Stimulated activated CD4-positive, alpha-beta T cell treated with anti-CD3 and anti-CD28 coated beads, Interleukin-1b, Interleukin-23, amount 100 ng/mL, for 1 hour (primary cell): ENCODE data around the gene MAZ.
"Not testable (repeated sequence)": the region's sequence is repeated elsewhere in the genome, so short reads cannot be mapped to it uniquely, and the experiment has no call there.

Source experiments
- DNase-seq, 2 donors: peaks; one replicate each; pipeline ENCODE4 v3.0.0-alpha.2; 2020; ENCODE audit warnings: low read depth in 2 of 2

The MAZ gene

DNA sequence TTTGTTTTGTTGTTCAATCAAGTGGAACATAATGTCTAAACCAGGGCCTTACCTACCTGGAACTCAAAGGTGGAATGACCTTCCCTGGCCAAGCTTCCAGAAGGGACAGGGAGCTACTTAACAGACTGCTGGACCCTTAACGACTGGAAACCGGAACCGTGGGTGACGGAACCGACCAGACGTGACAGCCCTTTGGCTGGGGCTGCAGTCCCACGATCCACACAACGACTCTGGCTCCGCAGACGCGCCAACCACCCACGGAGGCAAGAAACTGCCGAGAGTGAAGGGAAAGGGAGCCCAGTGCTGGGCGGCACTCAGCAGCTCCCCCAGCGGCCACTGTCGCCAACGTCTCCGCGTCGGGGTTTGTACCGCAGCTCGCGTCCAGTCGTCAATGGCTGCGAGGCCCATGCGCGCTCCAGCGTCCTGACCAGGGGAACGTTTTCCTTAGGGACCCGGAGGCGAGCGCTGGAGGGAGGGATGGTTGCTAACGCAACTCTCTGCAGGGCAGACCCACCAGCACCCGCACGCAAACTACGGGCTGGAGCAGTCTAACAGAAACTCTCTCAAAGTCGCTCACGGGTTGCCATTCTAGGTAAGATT is 21.3 kb upstream of the MAZ start:
- peak in 1 of 2 donors; percentile 50 for DNase-seq

DNA sequence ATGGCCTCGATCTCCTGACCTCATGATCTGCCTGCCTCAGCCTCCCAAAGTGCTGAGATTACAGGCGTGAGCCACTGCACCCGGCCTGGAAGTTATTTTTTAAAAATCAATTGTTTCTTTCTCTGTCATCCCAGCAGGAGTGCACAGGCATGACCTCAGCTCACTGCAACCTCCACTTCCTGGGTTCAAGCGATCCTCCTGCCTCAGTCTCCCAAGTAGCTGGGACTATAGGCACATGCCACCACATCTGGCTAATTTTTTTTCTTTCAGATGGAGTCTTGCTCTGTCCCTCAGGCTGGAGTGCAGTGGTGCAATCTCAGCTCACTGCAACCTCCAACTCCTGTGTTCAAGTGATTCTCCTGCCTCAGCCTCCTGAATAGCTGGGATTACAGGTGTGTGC is 19.2 kb upstream of the MAZ start:
- DNase-seq, result not testable (repeated sequence)

DNA sequence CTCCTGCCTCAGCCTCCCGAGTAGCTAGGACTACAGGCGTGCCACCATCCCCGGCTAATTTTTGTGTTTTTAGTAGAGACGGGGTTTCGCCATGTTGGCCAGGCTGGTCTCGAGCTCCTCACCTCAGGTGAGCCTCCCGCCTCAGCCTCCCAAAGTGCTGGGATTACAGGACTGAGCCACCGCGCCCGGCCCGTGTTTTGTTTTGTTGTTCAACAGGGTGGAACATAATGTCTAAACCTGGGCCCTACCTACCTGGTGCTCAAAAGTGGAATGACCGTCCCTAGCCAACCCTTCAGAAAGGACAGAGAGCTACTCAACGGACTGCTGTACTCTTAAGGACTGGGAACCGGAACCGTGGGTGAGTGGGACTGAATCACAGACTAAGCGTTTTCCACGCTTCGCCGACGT is 16.6 kb upstream of the MAZ start:
- DNase-seq, result no peak

DNA sequence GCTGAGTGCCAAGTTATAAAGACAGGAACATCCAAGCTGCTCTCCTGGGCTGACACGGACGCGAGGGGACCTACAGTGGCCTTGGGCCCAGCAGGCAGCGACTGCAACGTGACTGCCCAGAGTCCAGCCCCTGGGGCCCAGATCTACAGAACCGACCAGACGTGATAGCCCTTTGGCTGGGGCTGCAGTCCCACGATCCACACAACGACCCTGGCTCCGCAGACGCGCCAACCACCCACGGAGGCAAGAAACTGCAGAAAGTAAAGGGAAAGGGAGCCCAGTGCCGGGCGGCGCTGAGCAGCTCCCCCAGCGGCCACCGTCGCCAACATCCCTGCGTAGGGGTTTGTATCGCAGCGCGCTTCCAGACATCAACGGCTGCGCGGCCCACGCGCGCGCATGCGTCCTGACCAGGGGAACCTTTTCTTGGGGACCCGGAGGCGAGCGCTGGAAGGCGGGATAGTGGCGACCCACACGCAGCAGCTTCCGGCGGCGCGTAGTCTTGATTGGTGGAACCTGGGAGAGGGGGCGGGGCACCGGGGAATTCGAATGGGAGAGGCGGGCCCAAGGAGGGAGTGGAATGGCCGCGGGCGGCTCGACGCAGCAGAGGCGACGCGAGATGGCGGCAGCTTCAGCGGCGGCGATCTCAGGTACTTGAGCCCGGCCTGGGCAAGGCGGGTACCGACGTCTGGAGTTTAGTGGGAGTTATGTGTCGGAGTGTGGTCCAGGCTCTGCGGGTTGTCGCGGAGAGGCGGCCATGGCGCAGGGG is 16.0 kb upstream of the MAZ start, which contains the start of gene KIF22:
Gene KIF22, plus strand, starts transcription at position 569 of the 766 bp plus-strand sequence. Its CDS starts 9 bp downstream, at position 578.
- DNase-seq, result peak; percentile 99

DNA sequence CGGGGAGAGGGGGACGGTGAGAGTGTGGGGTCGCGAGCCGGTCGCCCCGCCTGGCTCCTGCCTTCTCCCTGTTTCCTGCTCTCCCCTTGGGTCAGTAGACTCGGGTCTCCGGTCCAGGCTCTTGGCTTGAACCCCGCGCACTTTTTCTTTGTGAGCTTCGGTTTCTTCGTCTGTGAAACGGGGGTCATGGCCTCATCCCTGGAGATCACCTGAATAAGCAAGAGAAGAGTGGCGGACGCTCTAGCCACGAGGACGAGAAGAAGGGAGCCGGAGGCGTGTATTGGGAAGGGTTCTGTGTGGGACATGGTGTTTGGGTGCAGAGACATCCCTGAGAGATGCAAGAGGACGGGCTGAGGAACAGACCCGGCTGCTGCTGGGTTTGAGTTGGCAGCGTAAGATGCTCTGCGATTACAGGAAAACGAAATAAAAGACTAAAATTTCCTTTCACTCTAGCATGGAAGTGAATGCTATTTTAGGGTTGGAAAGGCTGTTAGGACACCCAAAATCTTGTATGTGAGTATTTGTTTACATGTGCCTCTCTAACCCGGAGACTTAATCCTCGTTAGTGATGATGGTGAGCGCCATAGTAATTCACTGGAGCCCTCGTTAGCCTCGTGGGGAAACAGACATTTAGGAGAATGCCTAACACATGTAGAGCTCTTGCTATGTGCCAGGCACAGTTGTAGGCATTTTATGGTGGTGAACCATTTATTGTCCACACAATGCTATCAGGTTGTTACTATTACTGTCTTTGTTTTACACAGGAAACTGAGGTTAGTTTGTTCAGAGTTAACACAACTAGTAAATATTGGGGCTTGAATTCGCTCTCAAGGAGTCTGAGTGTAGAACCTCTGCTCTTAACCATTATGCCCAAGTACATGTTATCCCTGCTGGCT is 15.1 kb upstream of the MAZ start:
- DNase-seq, result no peak

DNA sequence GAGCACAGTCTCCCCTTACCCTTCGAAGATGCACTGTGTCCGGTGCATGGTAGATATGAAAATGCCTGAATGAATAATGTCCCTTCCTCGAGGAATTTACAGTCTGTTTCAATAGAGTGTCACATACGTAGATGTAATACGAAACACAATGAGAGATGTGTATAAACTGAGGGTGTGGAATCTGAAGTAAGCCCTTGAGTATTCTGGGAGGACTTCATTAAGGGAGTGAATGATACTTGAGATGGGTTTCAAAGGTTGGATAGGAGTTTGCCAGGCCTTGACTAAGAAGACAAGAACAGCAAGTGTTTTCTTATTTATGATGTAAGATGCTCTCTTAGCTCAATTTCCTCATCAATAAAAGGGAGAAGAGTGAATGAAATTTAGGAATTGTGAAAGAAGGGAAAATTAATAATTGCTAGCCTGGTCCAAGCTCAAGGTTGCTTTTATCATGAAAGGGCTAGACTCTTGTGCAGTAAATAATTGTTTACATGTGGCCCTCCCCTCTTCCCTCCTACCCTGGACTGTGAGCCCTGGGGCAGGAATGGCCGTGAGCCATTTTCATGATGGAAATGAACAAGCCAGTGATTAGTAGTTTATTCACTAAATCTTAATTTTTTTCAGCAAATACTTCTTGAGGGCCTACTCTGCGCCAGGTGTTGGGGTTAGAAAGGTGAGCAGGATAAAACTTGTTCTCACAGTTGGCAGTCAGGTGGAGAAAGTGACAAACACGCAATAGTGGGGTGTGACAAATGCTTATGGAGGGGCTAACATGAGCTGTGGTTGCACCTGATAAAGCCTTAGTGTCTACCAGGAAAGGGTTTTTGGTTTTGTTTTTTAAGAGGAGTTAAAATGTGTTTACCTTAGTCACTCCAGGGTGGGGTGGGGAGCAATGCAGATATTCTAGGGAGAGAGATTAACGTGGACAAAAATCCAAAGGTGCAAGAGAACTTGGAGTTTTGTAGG is 14.2 kb upstream of the MAZ start:
- DNase-seq, result no peak

DNA sequence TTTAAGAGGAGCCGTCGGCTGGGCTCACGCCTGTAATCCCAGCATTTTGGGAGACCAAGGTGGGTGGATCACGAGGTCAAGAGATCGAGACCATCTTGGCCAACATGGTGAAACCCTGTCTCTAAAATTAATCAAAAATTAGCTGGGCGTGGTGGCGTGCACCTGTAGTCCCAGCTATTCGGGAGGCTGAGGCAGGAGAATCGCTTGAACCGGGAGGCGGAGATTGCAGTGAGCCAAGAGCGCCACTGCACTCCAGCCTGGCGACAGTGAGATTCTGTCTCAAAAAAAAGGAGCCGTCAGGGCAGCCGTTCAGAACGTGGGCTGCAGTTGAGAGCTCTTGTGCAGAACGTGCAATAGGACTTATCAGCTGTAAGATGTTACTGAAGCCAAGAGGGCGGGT is 13.2 kb upstream of the MAZ start:
- not testable (repeated sequence) for DNase-seq

DNA sequence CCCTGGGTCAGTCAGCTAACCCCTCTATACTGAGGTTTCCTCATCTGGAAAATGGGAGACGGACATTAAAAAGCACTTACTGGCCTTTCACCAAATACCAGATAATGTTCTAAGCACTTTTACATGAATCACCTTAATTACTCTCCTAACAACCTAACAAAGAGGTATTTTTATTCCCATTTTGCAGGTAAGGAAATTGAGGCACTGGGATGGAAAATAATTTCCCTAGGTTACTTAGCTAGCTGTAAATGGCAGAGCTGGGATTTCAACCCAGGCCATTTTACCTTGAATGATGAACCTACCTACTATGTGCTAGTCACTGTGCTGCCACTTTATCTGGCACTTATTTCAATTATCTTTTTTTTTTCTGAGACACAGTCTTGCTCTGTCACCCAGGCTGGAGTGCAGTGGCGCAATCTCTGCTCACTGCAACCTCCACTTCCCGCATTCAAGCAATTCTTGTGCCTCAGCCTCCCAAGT is 12.1 kb upstream of the MAZ start:
- no peak for DNase-seq

DNA sequence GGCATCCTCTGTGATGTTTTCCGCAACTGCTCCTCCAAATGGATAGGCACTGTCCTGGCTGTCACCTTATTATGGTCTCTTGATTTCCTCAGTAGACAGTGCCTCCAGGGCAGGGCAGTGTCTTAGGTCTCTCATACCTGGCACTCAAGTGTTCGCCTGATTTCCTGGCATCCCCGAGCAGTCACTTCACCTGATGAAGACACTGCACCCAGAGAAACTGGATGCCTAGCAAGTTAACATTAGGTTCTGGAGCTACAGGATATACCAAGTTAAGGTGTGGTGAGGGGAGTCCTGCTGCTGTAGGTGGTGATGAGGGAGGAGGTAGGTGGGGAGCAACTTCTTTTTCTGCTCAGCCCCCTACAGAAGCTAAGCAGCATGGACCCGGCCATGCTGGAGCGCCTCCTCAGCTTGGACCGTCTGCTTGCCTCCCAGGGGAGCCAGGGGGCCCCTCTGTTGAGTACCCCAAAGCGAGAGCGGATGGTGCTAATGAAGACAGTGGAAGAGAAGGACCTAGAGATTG is 3.9 kb upstream of the MAZ start:
- no peak for DNase-seq

DNA sequence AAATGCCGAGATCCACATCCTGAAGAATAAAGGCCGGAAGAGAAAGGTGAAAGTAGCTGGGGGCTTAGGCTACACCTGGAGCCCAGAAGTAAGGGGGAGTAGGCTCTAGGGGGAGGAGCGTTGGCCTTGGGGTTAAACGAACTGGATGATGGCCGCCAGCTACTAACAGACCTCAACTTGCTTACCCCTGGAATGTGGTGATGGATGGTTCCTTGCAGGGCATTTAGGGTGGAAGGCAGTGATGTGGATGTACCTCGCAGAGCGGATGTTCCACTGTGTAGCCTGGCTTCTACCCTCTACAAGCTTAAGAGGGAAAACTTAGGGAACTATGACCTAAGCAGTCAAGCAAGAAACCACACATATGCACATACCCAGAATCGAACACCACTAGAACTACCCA is 2.3 kb upstream of the MAZ start:
- no peak for DNase-seq

DNA sequence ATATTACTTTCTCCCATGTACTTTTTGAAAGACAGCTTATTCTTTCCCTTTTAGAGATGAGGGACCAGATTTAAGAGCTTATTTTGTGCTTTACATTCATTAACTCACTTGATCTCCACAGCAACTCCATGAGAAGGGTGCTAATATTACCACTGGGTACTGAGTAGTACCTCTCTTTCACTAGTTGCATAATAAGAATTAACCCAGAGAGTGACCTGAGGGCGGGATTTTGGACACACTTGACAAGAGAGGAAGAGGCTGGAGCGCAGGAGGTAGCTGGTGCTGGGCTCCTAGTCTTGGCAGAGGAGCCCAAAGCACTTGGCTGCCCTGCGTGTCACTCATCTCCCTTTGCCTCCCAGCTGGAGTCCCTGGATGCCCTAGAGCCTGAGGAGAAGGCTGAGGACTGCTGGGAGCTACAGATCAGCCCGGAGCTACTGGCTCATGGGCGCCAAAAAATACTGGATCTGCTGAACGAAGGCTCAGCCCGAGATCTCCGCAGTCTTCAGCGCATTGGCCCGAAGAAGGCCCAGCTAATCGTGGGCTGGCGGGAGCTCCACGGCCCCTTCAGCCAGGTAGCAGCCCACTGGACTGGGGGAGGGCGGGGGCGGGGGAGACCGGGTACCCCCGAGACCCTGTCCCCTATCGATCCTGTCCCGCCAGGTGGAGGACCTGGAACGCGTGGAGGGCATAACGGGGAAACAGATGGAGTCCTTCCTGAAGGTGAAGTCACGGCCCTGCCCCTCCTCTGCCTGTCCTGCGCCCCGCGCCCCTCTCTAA is 1.7 kb upstream of the MAZ start:
- no peak for DNase-seq

DNA sequence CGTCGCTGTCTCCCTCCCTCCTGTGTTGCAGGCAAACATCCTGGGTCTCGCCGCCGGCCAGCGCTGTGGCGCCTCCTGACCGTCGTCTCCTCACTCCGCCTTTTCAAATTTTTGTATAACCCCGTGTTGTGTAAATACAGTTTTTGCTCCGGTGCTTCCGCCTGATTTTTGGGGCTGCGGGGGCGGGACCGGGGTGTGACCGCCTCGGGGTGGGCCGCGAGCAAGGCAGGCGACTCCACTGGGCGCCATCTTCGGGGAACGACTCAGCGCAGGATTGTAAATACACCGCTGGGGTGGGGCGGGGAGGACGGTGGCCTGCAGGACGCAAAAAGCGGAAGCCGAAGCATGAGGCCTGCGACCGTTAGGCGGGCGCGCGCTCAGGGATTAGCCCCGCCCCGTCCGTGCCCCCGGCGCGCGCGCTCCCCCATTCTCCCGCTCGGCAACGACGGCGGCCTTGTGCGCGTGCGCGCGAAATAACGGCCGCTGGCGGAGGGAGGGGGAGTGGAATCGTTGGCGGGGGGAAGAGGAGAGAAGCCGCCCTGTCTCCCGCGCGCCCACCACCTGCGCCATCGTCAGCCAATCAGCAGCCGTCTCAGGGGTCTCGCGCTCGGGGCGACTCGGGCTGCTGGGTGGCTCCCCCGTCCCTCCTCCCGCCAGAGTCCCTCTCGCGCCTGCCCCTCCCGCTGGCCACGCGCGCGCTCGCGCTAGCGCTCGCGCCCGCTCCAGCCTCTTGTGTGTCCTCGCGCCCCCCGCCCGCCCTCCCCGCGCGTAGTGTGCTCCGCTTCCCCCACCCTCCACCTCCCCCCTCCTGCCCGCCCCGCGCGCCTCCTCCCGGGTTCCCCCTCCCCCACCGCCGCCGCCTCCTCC is 864 bp upstream of the MAZ start:
- peak; percentile 93 to 95 for DNase-seq

DNA sequence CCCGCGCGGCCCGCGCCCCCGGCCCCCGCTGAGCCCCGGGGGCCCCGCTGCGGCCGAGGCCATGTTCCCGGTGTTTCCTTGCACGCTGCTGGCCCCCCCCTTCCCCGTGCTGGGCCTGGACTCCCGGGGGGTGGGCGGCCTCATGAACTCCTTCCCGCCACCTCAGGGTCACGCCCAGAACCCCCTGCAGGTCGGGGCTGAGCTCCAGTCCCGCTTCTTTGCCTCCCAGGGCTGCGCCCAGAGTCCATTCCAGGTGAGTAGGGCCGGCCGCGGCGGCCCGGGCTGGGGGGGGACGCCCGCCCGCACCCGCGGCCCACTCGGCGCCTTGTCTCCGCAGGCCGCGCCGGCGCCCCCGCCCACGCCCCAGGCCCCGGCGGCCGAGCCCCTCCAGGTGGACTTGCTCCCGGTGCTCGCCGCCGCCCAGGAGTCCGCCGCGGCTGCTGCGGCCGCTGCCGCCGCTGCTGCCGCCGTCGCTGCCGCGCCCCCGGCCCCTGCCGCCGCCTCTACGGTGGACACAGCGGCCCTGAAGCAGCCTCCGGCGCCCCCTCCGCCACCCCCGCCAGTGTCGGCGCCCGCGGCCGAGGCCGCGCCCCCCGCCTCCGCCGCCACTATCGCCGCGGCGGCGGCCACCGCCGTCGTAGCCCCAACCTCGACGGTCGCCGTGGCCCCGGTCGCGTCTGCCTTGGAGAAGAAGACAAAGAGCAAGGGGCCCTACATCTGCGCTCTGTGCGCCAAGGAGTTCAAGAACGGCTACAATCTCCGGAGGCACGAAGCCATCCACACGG is 504 bp downstream of the MAZ start:
- DNase-seq, result peak in 1 of 2 donors; percentile 38

DNA sequence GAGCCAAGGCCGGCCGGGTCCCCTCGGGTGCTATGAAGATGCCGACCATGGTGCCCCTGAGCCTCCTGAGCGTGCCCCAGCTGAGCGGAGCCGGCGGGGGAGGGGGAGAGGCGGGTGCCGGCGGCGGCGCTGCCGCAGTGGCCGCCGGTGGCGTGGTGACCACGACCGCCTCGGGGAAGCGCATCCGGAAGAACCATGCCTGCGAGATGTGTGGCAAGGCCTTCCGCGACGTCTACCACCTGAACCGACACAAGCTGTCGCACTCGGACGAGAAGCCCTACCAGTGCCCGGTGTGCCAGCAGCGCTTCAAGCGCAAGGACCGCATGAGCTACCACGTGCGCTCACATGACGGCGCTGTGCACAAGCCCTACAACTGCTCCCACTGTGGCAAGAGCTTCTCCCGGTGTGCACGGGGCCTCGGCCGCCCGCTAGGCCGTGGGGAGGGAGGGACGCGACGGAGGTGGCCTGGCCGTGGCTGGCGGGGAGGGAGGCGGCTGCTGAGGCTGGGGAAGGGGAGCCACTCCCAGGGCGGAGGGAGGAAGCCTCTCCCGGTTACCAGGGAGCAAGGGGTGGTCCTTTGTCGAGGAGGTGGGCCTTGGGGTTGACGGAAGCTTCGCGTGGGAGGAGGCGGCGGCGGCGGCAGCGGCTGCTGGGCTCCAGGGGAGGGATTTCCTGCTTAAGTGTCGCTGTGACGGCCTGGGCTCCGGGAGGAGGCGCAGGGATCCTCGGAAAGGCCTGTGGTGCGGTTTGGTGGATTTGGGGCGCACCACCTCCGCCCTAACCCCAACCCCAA is 1.3 kb downstream of the MAZ start:
- DNase-seq, result peak; percentile 66 to 70

DNA sequence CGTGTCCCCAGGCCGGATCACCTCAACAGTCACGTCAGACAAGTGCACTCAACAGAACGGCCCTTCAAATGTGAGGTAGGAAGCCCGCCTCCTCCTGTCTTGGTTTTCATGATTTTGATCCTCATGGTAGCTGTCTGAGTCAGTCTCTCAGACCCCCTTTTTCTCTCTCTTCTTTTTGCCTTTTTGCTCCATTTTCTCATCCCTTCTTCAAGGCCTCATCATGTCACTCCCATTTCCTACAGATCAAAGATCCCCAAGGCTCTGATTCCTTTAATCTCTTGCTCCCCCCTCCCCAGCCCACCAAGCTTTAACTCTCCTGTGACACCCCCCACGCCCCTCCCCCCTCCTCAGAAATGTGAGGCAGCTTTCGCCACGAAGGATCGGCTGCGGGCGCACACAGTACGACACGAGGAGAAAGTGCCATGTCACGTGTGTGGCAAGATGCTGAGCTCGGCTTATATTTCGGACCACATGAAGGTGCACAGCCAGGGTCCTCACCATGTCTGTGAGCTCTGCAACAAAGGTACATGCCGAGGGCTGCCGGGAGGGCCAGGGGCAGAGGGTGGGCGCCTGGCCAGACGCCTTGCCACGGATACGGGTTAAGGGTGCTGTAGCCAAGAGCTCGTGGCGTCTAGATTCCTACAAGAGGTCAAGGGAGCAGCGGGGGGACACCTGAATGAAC is 2.0 kb downstream of the MAZ start:
- no peak for DNase-seq

DNA sequence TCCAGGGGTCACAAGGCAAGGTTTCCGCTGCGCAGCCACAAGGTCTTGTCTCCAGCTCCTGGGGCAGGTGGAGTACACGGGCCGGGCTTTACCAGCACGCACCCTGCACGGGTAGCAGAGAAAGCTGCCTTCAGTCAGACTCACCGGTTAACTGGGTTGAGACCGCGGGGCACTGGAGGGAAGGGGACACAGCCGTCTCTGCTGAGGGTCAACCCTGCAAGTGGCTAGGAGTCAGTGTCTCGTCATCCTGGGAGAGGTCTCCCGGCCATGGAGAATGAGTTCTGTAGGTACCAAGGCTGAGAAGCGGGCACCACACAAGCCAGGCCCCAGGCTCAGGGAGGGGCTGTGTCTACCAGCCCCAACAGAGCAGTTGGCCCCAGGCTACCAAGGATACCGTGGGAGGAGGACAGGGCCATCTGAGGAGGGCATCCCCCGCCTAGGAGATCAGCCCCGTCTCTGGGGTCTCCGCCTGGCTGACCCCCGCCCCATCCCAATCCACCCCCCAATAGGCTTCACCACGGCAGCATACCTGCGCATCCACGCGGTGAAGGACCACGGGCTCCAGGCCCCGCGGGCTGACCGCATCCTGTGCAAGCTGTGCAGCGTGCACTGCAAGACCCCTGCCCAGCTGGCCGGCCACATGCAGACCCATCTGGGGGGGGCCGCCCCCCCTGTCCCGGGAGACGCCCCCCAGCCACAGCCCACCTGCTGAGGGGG is 2.9 kb downstream of the MAZ start:
- DNase-seq, result no peak
